Keratinocyte (primary cell): ENCODE data around the gene GRP. TPM values are rescaled to one million over a fixed set of nuclear protein-coding genes. Genes with fewer than 3 reads are reported as not detected.

Source experiments
- DNase-seq: peaks from one replicate; pipeline ENCODE4 v3.0.0-alpha.2; 2011; ENCODE audit warnings: low read depth, missing footprints, low spot score
- FAIRE-seq: peaks from 2 replicates; lab custom pipeline; 2011; peaks lifted over from hg19 to GRCh38; lab: Jason Lieb, UNC
- H2AFZ ChIP-seq: 2 replicates; pipeline ENCODE4 v1.6.0; 2012; ENCODE audit warnings: low read length, control low read depth, inconsistent platforms; ENCODE audit not compliant: control insufficient read depth
- H3K27ac ChIP-seq: 2 replicates; pipeline ENCODE4 v1.5.1; 2011; ENCODE audit warnings: low read length; ENCODE audit not compliant: control insufficient read depth, insufficient read depth
- H3K27me3 ChIP-seq: 3 replicates; pipeline ENCODE4 v1.6.0; 2011; ENCODE audit warnings: low read length; ENCODE audit not compliant: control insufficient read depth, insufficient read depth; ENCODE audit errors: extremely low read depth
- H3K36me3 ChIP-seq, 2 experiments: 2 replicates in 1 of 2; 3 replicates in 1 of 2; pipeline ENCODE4 v1.5.1; 2011; ENCODE audit warnings: low read length in 2 of 2, mild to moderate bottlenecking in 1 of 2; ENCODE audit not compliant: control insufficient read depth in 2 of 2, insufficient read depth in 2 of 2; ENCODE audit errors: extremely low read depth in 1 of 2
- H3K4me1 ChIP-seq: 3 replicates; pipeline ENCODE4 v1.5.1; 2011; ENCODE audit warnings: low read length; ENCODE audit not compliant: control insufficient read depth, insufficient read depth; ENCODE audit errors: extremely low read depth
- H3K4me2 ChIP-seq: 3 replicates; pipeline ENCODE4 v1.6.0; 2011; ENCODE audit warnings: low read depth, low read length; ENCODE audit not compliant: control insufficient read depth, insufficient read depth; ENCODE audit errors: extremely low read depth
- H3K4me3 ChIP-seq, 3 experiments: fragments of 200-600 bp in 1 of 3; sonication (generic) in 1 of 3; 2 replicates in 2 of 3; 3 replicates in 1 of 3; pipeline ENCODE4 v1.5.1; 2011 to 2016; ENCODE audit warnings: low read length in 3 of 3, mild to moderate bottlenecking in 3 of 3, control low read depth in 2 of 3, inconsistent platforms in 1 of 3, low read depth in 1 of 3, mixed read lengths in 1 of 3, mixed run types in 1 of 3, moderate library complexity in 1 of 3; ENCODE audit not compliant: control insufficient read depth in 2 of 3, insufficient read depth in 2 of 3; ENCODE audit errors: extremely low read depth in 1 of 3
- H3K79me2 ChIP-seq: 2 replicates; pipeline ENCODE4 v1.6.0; 2012; ENCODE audit warnings: low read length; ENCODE audit not compliant: control insufficient read depth, insufficient read depth
- H3K9ac ChIP-seq: 3 replicates; pipeline ENCODE4 v1.6.0; 2011; ENCODE audit warnings: low read length; ENCODE audit not compliant: control insufficient read depth, insufficient read depth; ENCODE audit errors: extremely low read depth
- H3K9me1 ChIP-seq: 3 replicates; pipeline ENCODE4 v1.6.0; 2011; ENCODE audit warnings: low read length; ENCODE audit not compliant: control insufficient read depth, insufficient read depth; ENCODE audit errors: extremely low read depth
- H3K9me3 ChIP-seq: 2 replicates; pipeline ENCODE4 v1.5.1; 2012; ENCODE audit warnings: low read depth, low read length; ENCODE audit not compliant: control insufficient read depth
- H4K20me1 ChIP-seq: 3 replicates; pipeline ENCODE4 v1.6.0; 2011; ENCODE audit warnings: low read length; ENCODE audit not compliant: control insufficient read depth, insufficient read depth; ENCODE audit errors: extremely low read depth
- CTCF ChIP-seq, 3 experiments: IDR thresholded peaks in 1 of 3; conservative IDR thresholded peaks in 1 of 3; optimal IDR thresholded peaks in 1 of 3; 2 replicates in 2 of 3; 3 replicates in 1 of 3; pipeline versions ENCODE3 to v1.5.1; 2011; ENCODE audit warnings: low read length in 3 of 3, mild to moderate bottlenecking in 3 of 3, moderate library complexity in 2 of 3, control low read depth in 1 of 3, inconsistent platforms in 1 of 3; ENCODE audit not compliant: insufficient read depth in 2 of 3; ENCODE audit errors: extremely low read depth in 1 of 3
- EZH2 ChIP-seq: IDR thresholded peaks from one replicate; pipeline ENCODE4 v1.6.1; 2012; ENCODE audit warnings: inconsistent platforms, mild to moderate bottlenecking, low read length, moderate library complexity
- dilution Hi-C: fragments of 300-500 bp; cut with MboI; formaldehyde crosslinking; loops from one replicate; pipeline ENCODE4 v1.7.0; 2020; ENCODE audit warnings: low sequenced_read_pairs; ENCODE audit not compliant: extremely low pct_ligation_motif_present
- polyA plus RNA-seq, 5 experiments: library from polyadenylated mRNA; depleted of rRNA in 3 of 5; stranded (reverse) in 3 of 5; stranded (forward) in 1 of 5; unstranded in 1 of 5; fragments of >200 nt; gene quantifications; 1 replicate in 1 of 5; 2 replicates in 3 of 5; 3 replicates in 1 of 5; pipeline versions ENCODE4 v1.2.1 to v1.2.3, GENCODE V29; 2011 to 2012; ENCODE audit warnings: missing spikeins in 2 of 5, low read depth in 1 of 5, low replicate concordance in 1 of 5

The GRP gene
- polyA plus RNA-seq, 1 donor (not counting 4 experiments of a cell fraction or from before 2014, with no cell fraction given), result not detected

GRCh38 chr18:59229701-59230443 lies 9.9 kb downstream of the GRP start:
- no peak overlapping the region for H2AFZ ChIP-seq
- no peak for TF ChIP-seq CTCF (optimal IDR thresholded peaks at IDR 0.05 in 1 of 3, IDR thresholded peaks at IDR 0.05 in 1 of 3, conservative IDR thresholded peaks at IDR 0.05 in 1 of 3; ENCODE audit: extremely low read depth in 1 of 3, insufficient read depth in 2 of 3, low read length in 3 of 3)
- no peak for TF ChIP-seq EZH2
- H3K79me2 ChIP-seq, result no peaks in the 10 kb centered on the region
- H3K4me2 ChIP-seq, result no peak overlapping the region
- H3K36me3 ChIP-seq, result no peaks in the 10 kb centered on the region
- H3K9ac ChIP-seq, result no peak overlapping the region
- DNase-seq (no peak), FAIRE-seq (no peak)
- dilution Hi-C loops, result no loop called here
- peaks cover 7% of the 10 kb centered on the region for H3K27me3 ChIP-seq
- H3K27ac ChIP-seq, result no peak overlapping the region
- no peaks in the 10 kb centered on the region for H3K9me3 ChIP-seq
- no peak overlapping the region for H3K4me3 ChIP-seq
- H4K20me1 ChIP-seq, result no peaks in the 10 kb centered on the region
- H3K9me1 ChIP-seq, result peaks cover 2% of the 10 kb centered on the region
- H3K4me1 ChIP-seq, result peaks cover 18% of the 10 kb centered on the region

GRCh38 chr18:59231114-59231513 lies 11.2 kb downstream of the GRP start:
- DNase-seq (no peak), FAIRE-seq (no peak)
- Histone ChIP-seq H3K27ac (no peak overlapping the region), H3K9ac (no peak overlapping the region), H3K4me2 (no peak overlapping the region), H3K9me3 (no peaks in the 10 kb centered on the region), H3K79me2 (no peaks in the 10 kb centered on the region), H3K4me1 (peaks cover 18% of the 10 kb centered on the region), H2AFZ (no peak overlapping the region), H3K27me3 (no peaks in the 10 kb centered on the region), H3K36me3 (no peaks in the 10 kb centered on the region), H3K9me1 (peaks cover 2% of the 10 kb centered on the region), H4K20me1 (no peaks in the 10 kb centered on the region), H3K4me3 (no peak overlapping the region)
- TF ChIP-seq CTCF (optimal IDR thresholded peaks at IDR 0.05 in 1 of 3, IDR thresholded peaks at IDR 0.05 in 1 of 3, conservative IDR thresholded peaks at IDR 0.05 in 1 of 3; ENCODE audit: extremely low read depth in 1 of 3, insufficient read depth in 2 of 3, low read length in 3 of 3) (no peak), EZH2 (no peak)
- dilution Hi-C loops, result no loop called here
